Frontal cortex (tissue), 4 donors: Measurements from ENCODE around the gene PGM1. TPM values are rescaled to one million over a fixed set of nuclear protein-coding genes. Genes with fewer than 3 reads are reported as not detected.

Experiments
- DNase-seq, 2 donors: peaks; one replicate each; pipeline ENCODE4 v3.0.0; 2012; ENCODE audit warnings: low spot score in 2 of 2
- FAIRE-seq: peaks from 2 replicates; lab custom pipeline; 2012; peaks lifted over from hg19 to GRCh38; lab: Jason Lieb, UNC
- total RNA-seq: library from RNA; depleted of rRNA; stranded (reverse); fragments of >200 nt; gene quantifications from one replicate; pipeline ENCODE4 v1.2.3, GENCODE V29; 2014
- donor health status: control.
- donor health status: control.
- donor health status: control.

The PGM1 gene
- total RNA-seq, 1 donor from 2014 or later, result 17.9 TPM

DNA sequence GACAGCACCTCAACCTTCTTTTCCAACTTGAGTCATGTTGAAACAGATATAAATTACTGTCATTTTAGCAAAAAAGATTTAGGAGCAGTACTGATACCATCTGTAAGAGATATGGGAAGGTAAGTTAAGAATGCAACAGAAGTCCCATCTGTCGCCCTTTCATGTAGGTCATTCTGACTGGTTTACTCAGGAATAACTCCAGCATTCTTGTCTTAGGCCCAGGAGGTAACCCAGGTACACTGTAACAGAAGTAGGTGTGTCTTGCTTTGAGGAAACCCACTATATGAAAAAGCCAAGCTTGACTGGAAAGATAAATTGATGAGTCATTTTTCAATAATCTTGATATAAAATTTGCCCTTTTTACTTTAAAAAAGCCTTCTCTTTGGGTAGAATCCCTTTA lies 35.4 kb downstream of the PGM1 start:
- DNase-seq (no peak), FAIRE-seq (no peak)

GRCh38 chr1:63630238-63630637 lies 37.0 kb downstream of the PGM1 start:
- no peak for DNase-seq
- no peak for FAIRE-seq

DNA sequence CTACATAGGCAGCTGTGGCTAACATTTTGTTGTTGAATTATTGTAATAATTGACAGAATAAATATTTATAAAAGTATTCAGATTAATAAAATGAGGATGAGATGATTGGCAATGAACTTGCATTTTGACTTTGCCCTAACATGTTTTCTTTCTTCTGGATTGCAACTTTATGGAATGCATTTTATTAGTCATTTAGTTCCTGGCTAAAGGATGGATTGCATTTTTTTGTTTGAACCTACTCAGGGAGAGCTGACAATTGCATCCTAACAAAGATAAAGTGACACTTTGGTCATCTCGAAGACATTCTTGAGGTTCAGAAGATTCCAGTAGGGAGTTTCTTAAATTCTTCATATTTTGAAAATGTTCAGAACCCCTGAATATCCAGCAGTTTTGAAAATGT lies 37.5 kb downstream of the PGM1 start:
- FAIRE-seq (no peak), DNase-seq (no peak)

DNA sequence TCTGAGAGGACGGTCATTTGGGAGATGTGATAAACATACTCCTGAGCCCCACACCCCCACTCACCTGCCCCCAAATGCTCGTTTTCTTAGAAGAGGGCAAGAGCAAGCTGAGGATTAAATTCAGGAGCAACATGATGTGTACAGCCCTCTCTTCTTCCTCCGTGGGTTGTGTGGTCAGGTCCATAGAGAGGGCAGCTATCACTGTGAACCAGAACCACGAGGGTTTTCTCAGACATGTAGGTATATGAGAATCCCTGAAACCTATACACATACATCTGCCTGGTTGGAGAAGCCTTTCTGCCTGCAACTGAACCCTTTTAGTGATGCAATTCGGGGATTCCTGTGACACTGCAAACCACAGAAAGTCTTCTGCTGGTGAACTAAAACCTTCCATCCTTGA lies 38.9 kb downstream of the PGM1 start:
- DNase-seq (no peak), FAIRE-seq (no peak)

GRCh38 chr1:63633281-63633680 lies 40.1 kb downstream of the PGM1 start:
- no peak for FAIRE-seq

GRCh38 chr1:63634471-63634870 lies 41.3 kb downstream of the PGM1 start:
- no peak for FAIRE-seq
- no peak for DNase-seq

More at GRCh38 chr1:63633281-63633680, 40.1 kb downstream of the PGM1 start:
- no peak for DNase-seq

DNA sequence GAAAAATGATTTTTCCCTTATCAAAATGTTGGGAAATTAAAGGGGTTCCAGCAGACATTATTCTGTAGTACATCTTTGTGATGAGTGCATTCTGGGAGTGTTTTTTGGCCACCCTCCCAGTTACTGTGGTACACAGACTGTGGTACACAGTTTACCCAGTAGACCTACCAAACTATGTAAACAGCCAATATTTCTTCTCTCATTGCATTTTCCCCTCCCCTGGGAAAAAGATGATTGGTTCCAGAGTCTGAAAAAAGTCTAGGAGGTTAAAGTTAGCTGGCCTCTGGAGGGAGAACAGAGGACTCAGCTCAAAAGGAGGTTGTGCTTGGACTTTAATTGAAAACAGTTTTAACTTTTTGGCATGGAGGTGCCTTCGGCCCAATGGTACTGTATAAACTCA lies 42.5 kb downstream of the PGM1 start:
- no peak for DNase-seq
- FAIRE-seq, result no peak

GRCh38 chr1:63636192-63637105 lies 43.2 kb downstream of the PGM1 start:
- FAIRE-seq (no peak), DNase-seq (no peak)

- FAIRE-seq (no peak), DNase-seq (no peak)
Observed at GRCh38 chr1:63638471-63638870, 45.3 kb downstream of the PGM1 start.

- DNase-seq (no peak), FAIRE-seq (no peak)
Observed at GRCh38 chr1:63638875-63639274, 45.7 kb downstream of the PGM1 start.

DNA sequence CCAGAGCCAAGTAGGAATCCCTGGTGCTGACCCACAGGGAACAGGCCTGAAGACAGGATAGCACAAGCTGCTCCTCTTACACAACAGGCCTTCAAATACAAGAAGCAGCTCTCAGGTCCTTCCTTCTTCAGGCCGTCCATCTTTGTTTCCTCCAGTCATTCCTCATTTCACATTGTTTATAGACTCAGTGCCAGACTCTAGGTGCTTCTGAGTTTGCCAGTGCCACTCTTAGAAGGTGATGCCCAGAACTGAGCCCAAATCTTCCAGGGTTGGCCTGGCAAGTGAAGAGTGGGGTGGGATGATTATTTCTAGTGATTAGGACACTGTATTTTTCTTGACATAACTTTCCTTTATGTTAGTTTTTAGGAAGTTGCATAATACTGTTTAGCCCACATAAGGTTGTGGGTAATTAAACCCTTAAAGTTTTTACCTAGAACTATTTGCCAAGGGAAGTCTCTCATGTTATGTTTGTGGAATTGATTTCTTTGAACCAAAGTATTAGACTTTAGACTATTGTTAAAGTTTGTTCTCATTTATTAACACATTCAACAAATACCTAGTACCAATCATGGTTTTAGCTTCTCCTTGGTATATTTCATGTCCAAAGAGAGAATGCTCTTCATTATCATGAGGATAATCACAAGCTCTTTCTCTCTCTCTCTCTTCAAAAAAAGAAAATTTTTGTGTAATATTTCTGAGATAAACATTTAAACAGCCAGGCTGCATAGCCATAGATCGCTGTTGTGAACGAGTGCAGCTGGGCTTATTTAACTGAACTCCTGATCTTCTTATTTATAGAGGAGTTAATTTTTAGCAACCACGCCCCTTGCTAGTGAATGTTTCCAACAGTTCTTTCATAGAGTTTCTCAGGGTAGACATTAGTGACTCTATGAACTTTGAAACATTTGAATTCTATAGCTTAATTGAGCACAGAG lies 47.7 kb downstream of the PGM1 start:
- FAIRE-seq (no peak), DNase-seq (no peak)

GRCh38 chr1:63641615-63642014 lies 48.4 kb downstream of the PGM1 start:
- DNase-seq, result no peak
- no peak for FAIRE-seq

- DNase-seq (no peak), FAIRE-seq (no peak)
Observed at GRCh38 chr1:63642901-63643300, 49.7 kb downstream of the PGM1 start.

DNA sequence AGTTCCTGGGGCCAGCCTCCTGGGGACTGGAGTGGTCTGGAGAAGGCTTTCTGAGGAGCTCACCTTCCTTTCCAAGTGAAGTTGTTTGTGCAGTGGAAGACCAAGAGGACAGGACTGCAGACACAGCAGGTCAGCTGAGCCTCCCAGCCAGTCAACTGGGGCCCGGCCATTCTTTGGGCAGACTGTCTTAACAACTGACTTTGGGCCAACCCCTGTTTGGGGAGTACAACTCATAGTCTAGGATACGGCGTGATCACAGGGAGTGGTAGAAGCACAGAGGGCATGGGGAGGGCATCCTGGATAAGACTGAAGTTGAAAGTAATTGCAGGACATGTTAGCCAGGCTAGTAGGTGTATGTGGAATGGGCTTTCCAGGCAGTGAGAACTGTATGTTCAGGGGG lies 50.3 kb downstream of the PGM1 start:
- DNase-seq (no peak), FAIRE-seq (no peak)

GRCh38 chr1:63643926-63644325 lies 50.7 kb downstream of the PGM1 start:
- DNase-seq (no peak), FAIRE-seq (no peak)

DNA sequence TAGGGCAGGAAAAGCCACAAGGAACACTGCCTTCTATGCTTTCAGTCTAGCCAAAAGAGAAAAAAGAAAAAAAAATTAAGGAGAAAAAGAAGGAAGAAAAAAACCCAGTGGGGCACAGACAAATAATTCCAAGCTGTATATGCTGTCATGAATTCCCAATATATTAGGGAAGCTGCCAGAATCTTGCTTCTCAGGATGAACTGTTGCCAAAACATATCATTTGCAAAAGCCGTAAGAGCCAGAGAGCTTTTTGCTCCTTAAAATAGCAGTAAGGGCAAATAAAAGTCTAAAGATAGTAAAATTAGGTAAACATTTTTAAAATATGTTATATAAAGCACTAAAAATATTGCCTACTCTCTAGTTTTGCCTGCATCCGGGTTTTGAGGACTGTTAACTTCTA lies 52.1 kb downstream of the PGM1 start:
- no peak for FAIRE-seq
- no peak for DNase-seq

- DNase-seq (no peak), FAIRE-seq (no peak)
Observed at GRCh38 chr1:63648689-63649088, 55.5 kb downstream of the PGM1 start.

DNA sequence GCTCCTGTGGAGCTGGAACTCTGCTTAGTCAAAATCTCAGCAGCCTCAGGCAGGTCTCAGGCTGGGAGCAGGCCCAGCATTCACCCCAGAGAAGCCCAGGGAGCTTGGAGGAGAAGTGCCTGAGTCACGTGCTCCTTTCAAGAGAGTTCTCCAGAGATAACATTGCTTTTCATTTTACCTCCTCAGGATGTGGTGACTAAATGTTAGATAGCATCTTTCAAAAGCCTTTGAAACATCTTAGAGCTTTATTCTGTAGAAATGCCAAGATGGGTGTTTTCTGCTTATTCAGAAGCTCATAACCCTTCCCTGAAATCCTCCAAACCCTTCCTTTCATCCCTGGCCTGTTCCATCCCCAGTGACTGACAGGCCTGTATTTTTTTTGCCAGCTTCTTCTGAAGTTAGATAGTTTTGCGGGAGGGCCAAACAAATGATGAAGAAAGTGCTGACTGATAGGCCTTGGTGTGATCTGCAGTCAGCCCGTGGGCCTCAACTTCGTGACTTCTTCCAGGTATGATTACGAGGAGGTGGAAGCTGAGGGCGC lies 58.0 kb downstream of the PGM1 start:
- FAIRE-seq (no peak), DNase-seq (no peak)

GRCh38 chr1:63653976-63654375 lies 60.8 kb downstream of the PGM1 start:
- FAIRE-seq, result no peak
- DNase-seq, result no peak

GRCh38 chr1:63659448-63659847 lies 66.2 kb downstream of the PGM1 start:
- FAIRE-seq (no peak), DNase-seq (no peak)
